ENCODE results near the gene KATNB1.

Gene KATNB1

GRCh38 chr16:57786632-57787518 lies 51.3 kb downstream of the KATNB1 start:
- H3K79me2 ChIP-seq (ENCODE audit: control insufficient read depth, low read length): no peaks in the 10 kb centered on the region
- no peaks in the 10 kb centered on the region for H3K9me2 ChIP-seq (replicated peaks; ENCODE audit: control insufficient read depth, low read length)
- no peaks in the 10 kb centered on the region for H3F3A ChIP-seq (ENCODE audit: control insufficient read depth, insufficient read depth)
- no peaks in the 10 kb centered on the region for H4K20me1 ChIP-seq (ENCODE audit: control insufficient read depth, insufficient read depth, low read depth, low read length)
- no peak overlapping the region for H3K4me2 ChIP-seq (ENCODE audit: low read length)
- TF ChIP-seq EZH2phosphoT487 (IDR thresholded peaks at IDR 0.05; ENCODE audit: borderline replicate concordance, low read length) (no peak), CTCF (IDR thresholded peaks at IDR 0.05; ENCODE audit: low read depth, low read length, poor library complexity, severe bottlenecking) (no peak)
- no peaks in the 10 kb centered on the region for H3K9me3 ChIP-seq (ENCODE audit: control insufficient read depth, insufficient read depth, low read length)
- H3K36me3 ChIP-seq (ENCODE audit: control insufficient read depth, low read length): no peaks in the 10 kb centered on the region
- no peak overlapping the region for H3K27ac ChIP-seq (ENCODE audit: low read depth, low read length)
- H3K4me3 ChIP-seq (ENCODE audit: low read length): no peak overlapping the region
- no peaks in the 10 kb centered on the region for H3K27me3 ChIP-seq (ENCODE audit: control insufficient read depth, low read length)
- no peaks in the 10 kb centered on the region for H3K4me1 ChIP-seq (ENCODE audit: control insufficient read depth, low read length)

GRCh38 chr16:57787519-57787905 lies 51.9 kb downstream of the KATNB1 start:
- Histone ChIP-seq H3K27ac (ENCODE audit: low read depth, low read length) (no peak overlapping the region), H3K4me3 (ENCODE audit: low read length) (no peak overlapping the region), H4K20me1 (ENCODE audit: control insufficient read depth, insufficient read depth, low read depth, low read length) (no peaks in the 10 kb centered on the region), H3K27me3 (ENCODE audit: control insufficient read depth, low read length) (no peaks in the 10 kb centered on the region), H3K4me2 (ENCODE audit: low read length) (no peak overlapping the region), H3F3A (ENCODE audit: control insufficient read depth, insufficient read depth) (no peaks in the 10 kb centered on the region), H3K4me1 (ENCODE audit: control insufficient read depth, low read length) (no peaks in the 10 kb centered on the region), H3K9me2 (replicated peaks; ENCODE audit: control insufficient read depth, low read length) (no peaks in the 10 kb centered on the region), H3K36me3 (ENCODE audit: control insufficient read depth, low read length) (no peaks in the 10 kb centered on the region), H3K9me3 (ENCODE audit: control insufficient read depth, insufficient read depth, low read length) (no peaks in the 10 kb centered on the region), H3K79me2 (ENCODE audit: control insufficient read depth, low read length) (no peaks in the 10 kb centered on the region)
- no peak for TF ChIP-seq EZH2phosphoT487 (IDR thresholded peaks at IDR 0.05; ENCODE audit: borderline replicate concordance, low read length)
- TF ChIP-seq CTCF (IDR thresholded peaks at IDR 0.05; ENCODE audit: low read depth, low read length, poor library complexity, severe bottlenecking): no peak

- Histone ChIP-seq H3K9me2 (replicated peaks; ENCODE audit: control insufficient read depth, low read length) (no peaks in the 10 kb centered on the region), H3K4me2 (ENCODE audit: low read length) (no peak overlapping the region), H3K27ac (ENCODE audit: low read depth, low read length) (no peak overlapping the region), H3K4me3 (ENCODE audit: low read length) (no peak overlapping the region), H3K27me3 (ENCODE audit: control insufficient read depth, low read length) (no peaks in the 10 kb centered on the region), H3K79me2 (ENCODE audit: control insufficient read depth, low read length) (no peaks in the 10 kb centered on the region), H3K9me3 (ENCODE audit: control insufficient read depth, insufficient read depth, low read length) (no peaks in the 10 kb centered on the region), H3K36me3 (ENCODE audit: control insufficient read depth, low read length) (no peaks in the 10 kb centered on the region), H3F3A (ENCODE audit: control insufficient read depth, insufficient read depth) (no peaks in the 10 kb centered on the region), H3K4me1 (ENCODE audit: control insufficient read depth, low read length) (no peaks in the 10 kb centered on the region), H4K20me1 (ENCODE audit: control insufficient read depth, insufficient read depth, low read depth, low read length) (no peaks in the 10 kb centered on the region)
- TF ChIP-seq CTCF (IDR thresholded peaks at IDR 0.05; ENCODE audit: low read depth, low read length, poor library complexity, severe bottlenecking) (no peak), EZH2phosphoT487 (IDR thresholded peaks at IDR 0.05; ENCODE audit: borderline replicate concordance, low read length) (no peak)
These were observed 52.8 kb downstream of the KATNB1 start for GRCh38 chr16:57788252-57788841.
